ENCODE results near the gene GLB1L. TPM values are rescaled to one million over a fixed set of nuclear protein-coding genes. Genes with fewer than 3 reads are reported as not detected.

The GLB1L gene
- total RNA-seq, 1 experiment from 2014 or later: 6.9 TPM

DNA sequence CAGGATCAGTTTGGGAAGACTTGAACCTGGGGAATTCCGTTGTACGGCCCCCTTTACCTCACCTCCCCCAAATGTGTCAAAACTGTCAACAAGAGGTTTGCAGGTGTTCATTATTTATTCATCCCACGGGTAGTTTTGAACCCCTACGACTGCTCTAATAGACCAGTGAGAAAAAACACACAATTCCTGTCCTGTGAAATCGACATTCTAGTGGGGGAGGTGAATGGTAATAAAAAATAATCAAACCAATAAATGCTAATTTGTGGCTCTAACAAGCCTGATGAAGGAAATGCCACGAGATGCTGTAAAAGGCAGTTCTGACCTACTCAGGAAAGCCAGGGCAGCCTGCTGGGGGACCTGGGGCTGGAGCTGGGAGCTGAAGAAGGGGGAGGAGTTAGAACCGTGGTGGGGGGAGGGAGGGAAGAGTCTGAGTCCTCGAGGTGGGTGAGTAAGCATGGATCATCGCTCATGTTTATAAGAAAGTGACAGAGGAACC, 33.5 kb upstream of the GLB1L start:
- intact Hi-C loops (cut with micrococcal nuclease; ENCODE audit: unreplicated experiment): loop anchor here (5.0 kb wide), 1 partner anchor 116 kb away; the partner anchor contains the start of gene NHEJ1
- Histone ChIP-seq H3K36me3 (ENCODE audit: insufficient read depth, low read length, poor library complexity, severe bottlenecking) (no peaks in the 10 kb centered on the region), H3K4me3 (ENCODE audit: low read depth, low read length, poor library complexity, severe bottlenecking) (peak overlapping the region; percentile 58), H3K4me1 (ENCODE audit: insufficient read depth, low read length, poor library complexity, severe bottlenecking) (peaks cover 20% of the 10 kb centered on the region), H3K27ac (ENCODE audit: low read depth, low read length, poor library complexity, severe bottlenecking) (peak overlapping the region; percentile 90), H3K9me3 (ENCODE audit: low read depth, low read length, poor library complexity, severe bottlenecking) (no peaks in the 10 kb centered on the region), H3K27me3 (replicated peaks; ENCODE audit: insufficient read depth, low read depth, low read length, poor library complexity) (no peaks in the 10 kb centered on the region)
- ChIA-PET CTCF (interaction anchor here (1.2 to 3.4 kb wide), 2 partner anchors 16 to 26 kb away, joined by 10 to 22 read pairs; partner anchors contain the start of gene TUBA4B), POLR2A (ENCODE audit: low non-redundant PET) (interaction anchor here (0.6 kb wide), 2 partner anchors 88 to 108 kb away, joined by 3 read pairs; no protein-coding TSS in a partner anchor)
- no peak for DNase-seq (ENCODE audit: low spot score)
- TF ChIP-seq, protein P1, sequence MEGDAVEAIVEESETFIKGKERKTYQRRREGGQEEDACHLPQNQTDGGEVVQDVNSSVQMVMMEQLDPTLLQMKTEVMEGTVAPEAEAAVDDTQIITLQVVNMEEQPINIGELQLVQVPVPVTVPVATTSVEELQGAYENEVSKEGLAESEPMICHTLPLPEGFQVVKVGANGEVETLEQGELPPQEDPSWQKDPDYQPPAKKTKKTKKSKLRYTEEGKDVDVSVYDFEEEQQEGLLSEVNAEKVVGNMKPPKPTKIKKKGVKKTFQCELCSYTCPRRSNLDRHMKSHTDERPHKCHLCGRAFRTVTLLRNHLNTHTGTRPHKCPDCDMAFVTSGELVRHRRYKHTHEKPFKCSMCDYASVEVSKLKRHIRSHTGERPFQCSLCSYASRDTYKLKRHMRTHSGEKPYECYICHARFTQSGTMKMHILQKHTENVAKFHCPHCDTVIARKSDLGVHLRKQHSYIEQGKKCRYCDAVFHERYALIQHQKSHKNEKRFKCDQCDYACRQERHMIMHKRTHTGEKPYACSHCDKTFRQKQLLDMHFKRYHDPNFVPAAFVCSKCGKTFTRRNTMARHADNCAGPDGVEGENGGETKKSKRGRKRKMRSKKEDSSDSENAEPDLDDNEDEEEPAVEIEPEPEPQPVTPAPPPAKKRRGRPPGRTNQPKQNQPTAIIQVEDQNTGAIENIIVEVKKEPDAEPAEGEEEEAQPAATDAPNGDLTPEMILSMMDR (conservative IDR thresholded peaks at IDR 0.05; ENCODE audit: low read depth, low read length): no peak
- no peak for TF ChIP-seq EZH2 (IDR thresholded peaks at IDR 0.05; ENCODE audit: borderline replicate concordance, low read depth, low read length, poor library complexity, severe bottlenecking)
- no TSS peak for BruUV-seq (replicated peaks)

- Histone ChIP-seq H3K4me3 (ENCODE audit: low read depth, low read length, poor library complexity, severe bottlenecking) (no peak overlapping the region), H3K4me1 (ENCODE audit: insufficient read depth, low read length, poor library complexity, severe bottlenecking) (peaks cover 20% of the 10 kb centered on the region), H3K36me3 (ENCODE audit: insufficient read depth, low read length, poor library complexity, severe bottlenecking) (no peaks in the 10 kb centered on the region), H3K9me3 (ENCODE audit: low read depth, low read length, poor library complexity, severe bottlenecking) (no peaks in the 10 kb centered on the region), H3K27ac (ENCODE audit: low read depth, low read length, poor library complexity, severe bottlenecking) (peak overlapping the region; percentile 90), H3K27me3 (replicated peaks; ENCODE audit: insufficient read depth, low read depth, low read length, poor library complexity) (no peaks in the 10 kb centered on the region)
- no peak for TF ChIP-seq EZH2 (IDR thresholded peaks at IDR 0.05; ENCODE audit: borderline replicate concordance, low read depth, low read length, poor library complexity, severe bottlenecking)
- TF ChIP-seq, protein P1 (conservative IDR thresholded peaks at IDR 0.05; ENCODE audit: low read depth, low read length): peak; percentile 98
- peak; percentile 85 for DNase-seq (ENCODE audit: low spot score)
- no TSS peak for BruUV-seq (replicated peaks)
- intact Hi-C loops (cut with micrococcal nuclease; ENCODE audit: unreplicated experiment): loop anchor here (5.0 kb wide), 1 partner anchor 116 kb away; the partner anchor contains the start of gene NHEJ1
- ChIA-PET POLR2A (ENCODE audit: low non-redundant PET) (interaction anchor here (0.6 kb wide), 1 partner anchor 107 kb away, joined by 3 read pairs; no protein-coding TSS in a partner anchor), CTCF (interaction anchor here (0.9 to 3.4 kb wide), 6 partner anchors 17 to 252 kb away, joined by 3 to 22 read pairs (median 6); partner anchors contain the start of genes DNPEP and TUBA4B)
Observed at GRCh38 chr2:219277703-219278654, 32.7 kb upstream of the GLB1L start.

DNA sequence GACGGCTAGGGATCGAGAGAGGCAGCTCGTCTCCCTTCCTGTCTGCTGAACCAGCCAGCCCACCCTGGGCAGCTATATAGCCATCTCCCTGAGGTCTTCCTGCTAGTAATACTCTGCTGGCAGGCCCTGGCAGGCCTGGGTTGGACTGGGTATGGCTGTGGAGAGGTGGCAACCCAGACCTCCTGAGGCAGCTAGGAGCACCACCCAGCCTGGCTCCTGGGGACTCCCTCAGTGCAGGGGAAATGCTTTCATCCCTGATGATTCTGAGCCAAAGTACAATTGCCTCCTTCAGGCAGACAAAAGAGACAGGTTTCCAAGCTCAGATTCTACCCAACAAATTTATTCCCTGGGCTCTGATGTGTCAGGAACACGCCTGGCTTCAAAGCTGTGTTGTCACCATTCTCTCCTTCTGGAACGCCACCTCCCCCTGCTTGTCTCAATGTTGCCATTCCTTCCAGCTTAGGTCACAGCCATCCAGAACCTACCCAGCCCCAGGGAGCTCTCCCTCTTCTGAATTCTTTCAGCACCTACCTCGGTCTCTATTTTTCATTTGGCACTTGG, 29.2 kb upstream of the GLB1L start:
- peak; percentile 35 for DNase-seq (ENCODE audit: low spot score)

More for the DNA sequence above, 29.2 kb upstream of the GLB1L start:
- Histone ChIP-seq H3K9me3 (ENCODE audit: low read depth, low read length, poor library complexity, severe bottlenecking) (no peaks in the 10 kb centered on the region), H3K27ac (ENCODE audit: low read depth, low read length, poor library complexity, severe bottlenecking) (no peak overlapping the region), H3K4me1 (ENCODE audit: insufficient read depth, low read length, poor library complexity, severe bottlenecking) (peaks cover 13% of the 10 kb centered on the region), H3K27me3 (replicated peaks; ENCODE audit: insufficient read depth, low read depth, low read length, poor library complexity) (no peaks in the 10 kb centered on the region), H3K36me3 (ENCODE audit: insufficient read depth, low read length, poor library complexity, severe bottlenecking) (no peaks in the 10 kb centered on the region), H3K4me3 (ENCODE audit: low read depth, low read length, poor library complexity, severe bottlenecking) (no peak overlapping the region)
- POLR2A ChIA-PET (ENCODE audit: low non-redundant PET): no interaction called here
- BruUV-seq (replicated peaks): no TSS peak
- TF ChIP-seq EZH2 (IDR thresholded peaks at IDR 0.05; ENCODE audit: borderline replicate concordance, low read depth, low read length, poor library complexity, severe bottlenecking): no peak
- TF ChIP-seq, protein P1 (conservative IDR thresholded peaks at IDR 0.05; ENCODE audit: low read depth, low read length): no peak
- intact Hi-C loops (cut with micrococcal nuclease; ENCODE audit: unreplicated experiment): no loop called here
- CTCF ChIA-PET: no interaction called here
